ENCODE results near the gene FAM25G. TPM values are rescaled to one million over a fixed set of nuclear protein-coding genes. Genes with fewer than 3 reads are reported as not detected.

Gene FAM25G
- total RNA-seq, 1 experiment from 2014 or later, result not detected

DNA sequence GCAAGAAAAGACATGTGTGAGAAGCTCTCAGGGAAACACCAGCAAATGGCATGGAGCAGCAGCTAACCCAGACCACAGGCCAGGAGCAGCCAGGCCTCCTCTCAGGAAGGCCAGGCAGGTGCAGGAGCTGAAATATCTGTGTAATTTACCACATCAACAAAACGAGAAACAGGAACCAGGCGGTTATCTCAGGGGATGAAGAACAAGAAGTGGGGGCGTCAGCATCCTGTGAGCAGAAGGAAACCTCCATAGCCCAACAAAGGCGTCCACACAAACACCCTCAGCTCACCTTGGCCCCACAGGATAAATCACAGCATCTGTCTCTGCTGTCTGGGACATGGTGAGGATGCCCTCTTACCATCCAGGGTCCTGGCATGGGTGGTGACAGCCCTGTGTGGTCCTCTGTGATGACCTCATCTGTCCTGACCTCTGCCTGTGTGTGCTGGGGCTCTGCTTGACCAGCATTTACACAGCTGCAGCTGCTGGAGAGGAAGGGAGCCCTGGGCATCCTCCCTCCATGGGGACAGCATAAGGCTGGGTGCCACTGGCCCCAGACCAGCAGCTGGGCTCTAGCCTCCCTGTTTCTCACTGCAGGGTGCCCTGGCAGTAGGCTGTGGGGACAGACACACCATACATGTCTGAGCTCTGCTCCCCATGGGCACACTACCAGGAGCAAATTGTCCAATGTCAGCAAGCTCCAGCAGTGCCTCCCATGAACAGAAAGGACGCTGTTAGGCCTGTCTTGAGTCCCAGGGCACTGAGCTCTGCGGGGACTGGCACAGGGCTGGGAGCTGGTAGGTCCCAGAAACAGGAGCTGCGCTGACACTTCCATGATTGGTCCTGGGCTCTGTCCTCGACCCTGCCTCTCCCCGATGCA is 42.2 kb downstream of the FAM25G start:
- no peak for DNase-seq (ENCODE audit: low spot score)

DNA sequence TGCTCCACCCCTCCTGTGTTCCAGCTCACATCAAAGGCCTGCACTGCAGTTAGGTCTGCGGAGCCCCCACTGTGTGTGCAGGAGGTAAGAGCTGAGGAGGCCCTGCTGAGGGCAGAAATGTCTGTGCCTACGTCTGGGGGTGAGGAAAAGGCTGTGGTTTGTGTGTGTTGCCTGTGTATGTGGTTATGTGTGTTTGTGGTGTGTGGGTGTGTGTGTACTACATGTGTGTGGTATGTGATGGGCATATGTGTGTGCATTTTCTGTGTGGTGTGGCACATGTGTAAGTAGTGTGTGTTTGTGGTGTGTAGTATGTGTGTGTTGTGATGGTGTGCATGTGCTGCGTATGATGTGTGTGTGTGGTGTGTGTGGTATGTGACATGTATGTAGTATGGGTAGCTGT is 43.8 kb downstream of the FAM25G start:
- DNase-seq (ENCODE audit: low spot score), result no peak

DNA sequence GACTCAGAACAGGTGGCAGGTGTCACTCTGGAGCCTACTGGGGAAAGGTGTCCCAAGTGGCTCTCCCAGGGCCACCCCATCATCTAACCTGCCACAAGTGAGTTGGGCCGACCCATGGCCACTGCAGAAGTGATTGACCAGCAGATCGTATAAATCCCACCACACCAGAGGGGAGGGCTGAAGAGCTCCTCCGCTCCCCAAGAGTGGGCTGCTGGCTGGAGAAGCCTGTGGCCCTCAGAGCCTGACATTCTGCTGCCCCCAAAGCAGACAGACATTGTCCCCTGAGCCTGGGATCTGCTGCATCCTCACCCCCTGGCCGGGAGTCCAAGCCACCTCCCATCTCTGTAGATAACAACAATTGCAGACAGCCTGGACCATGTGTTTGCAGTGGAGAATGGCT is 44.3 kb downstream of the FAM25G start:
- no peak for DNase-seq (ENCODE audit: low spot score)

DNA sequence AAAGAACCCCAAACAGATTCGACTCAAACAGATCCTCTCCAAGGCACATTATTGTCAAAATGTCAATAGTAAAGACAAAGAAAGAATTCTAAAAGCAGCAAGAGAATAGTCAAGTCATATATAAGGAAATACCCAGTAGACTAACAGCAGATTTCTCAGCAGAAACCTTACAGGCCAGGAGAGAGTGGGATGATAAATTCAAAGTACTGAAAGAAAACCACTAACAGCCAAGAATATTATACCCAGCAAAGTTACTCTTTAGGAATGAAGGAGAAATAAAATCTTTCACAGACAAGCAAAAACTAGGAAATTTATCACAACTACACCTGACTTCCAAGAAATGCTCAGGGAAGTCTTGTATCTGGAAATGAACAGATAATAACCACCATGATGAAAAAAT is 45.8 kb downstream of the FAM25G start:
- DNase-seq (ENCODE audit: low spot score), result no peak

DNA sequence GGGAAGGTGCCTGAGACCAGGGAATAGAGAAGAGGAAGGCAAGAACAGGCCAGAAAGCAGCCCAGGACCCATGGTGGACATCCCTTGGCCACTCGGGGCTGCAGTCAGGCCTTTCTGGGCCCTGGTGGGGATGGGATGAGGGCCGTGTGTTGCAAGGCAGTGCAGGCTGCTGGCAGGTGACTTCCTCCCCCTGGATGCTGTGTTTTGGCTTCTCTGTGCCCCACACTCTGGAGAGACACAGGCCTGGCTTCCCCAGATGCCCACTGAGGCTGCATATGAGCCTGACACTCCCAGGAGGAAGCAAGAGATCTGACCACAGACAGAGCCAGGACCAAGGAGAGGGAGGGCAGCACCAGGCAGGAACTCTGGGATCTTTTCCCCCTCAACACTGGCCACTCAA is 47.5 kb downstream of the FAM25G start:
- no peak for DNase-seq (ENCODE audit: low spot score)

DNA sequence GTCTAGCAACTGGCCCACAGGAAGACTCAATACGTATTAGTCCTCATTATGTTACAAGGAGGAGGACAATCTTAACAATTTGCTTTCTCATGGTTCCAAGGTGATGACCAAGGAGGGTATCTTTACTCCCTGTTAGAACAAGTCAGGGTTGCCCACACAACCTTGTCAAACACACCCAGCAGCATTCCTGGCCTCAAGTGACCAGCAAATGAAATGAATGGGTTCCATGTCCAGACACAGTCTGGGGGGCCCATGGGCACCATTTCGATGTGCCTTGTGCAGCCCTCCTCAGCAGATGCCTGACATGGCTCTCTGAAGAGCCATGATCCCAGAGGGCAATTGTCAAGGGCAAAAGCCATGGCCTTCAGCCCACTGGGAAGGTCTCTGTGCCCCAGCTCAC is 48.4 kb downstream of the FAM25G start:
- no peak for DNase-seq (ENCODE audit: low spot score)

DNA sequence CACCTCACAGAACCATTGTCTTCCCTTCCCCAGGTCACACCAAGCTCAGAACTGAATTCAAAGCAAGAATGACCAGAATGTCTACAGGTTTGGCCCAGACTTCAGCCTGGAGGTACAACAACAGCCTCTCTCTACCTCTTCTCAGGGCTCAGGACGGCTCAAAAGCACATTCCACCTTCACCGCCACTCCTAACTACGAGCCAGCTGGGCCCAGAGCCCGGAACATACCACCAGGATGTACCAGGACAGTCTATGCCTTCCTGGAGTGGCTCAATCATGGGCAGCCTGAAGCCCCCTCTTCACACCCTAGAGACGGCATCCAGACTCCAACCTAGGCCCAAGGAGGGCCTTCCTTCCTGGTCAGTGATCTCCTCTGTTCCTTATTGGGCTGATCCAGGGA is 49.1 kb downstream of the FAM25G start:
- no peak for DNase-seq (ENCODE audit: low spot score)

DNA sequence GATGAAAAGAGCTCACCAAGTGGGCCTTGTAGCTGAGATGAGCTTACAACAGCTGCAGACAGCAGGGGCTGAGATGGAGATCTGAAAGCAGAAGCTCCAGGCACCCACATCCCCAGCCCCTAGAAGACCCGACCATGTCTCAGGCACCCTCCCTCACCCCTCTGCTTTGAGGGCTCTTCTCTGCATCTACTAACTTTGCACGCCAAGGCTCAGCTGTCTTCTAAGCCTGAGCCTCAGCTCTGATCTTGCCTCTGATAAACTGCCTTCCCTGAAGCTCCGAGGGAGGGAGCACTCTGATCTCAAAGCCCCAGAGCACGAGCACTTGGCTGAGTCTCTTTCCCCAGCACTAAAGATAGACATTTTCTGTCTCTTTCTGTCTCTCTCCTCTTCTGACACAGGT is 49.6 kb downstream of the FAM25G start:
- no peak for DNase-seq (ENCODE audit: low spot score)

DNA sequence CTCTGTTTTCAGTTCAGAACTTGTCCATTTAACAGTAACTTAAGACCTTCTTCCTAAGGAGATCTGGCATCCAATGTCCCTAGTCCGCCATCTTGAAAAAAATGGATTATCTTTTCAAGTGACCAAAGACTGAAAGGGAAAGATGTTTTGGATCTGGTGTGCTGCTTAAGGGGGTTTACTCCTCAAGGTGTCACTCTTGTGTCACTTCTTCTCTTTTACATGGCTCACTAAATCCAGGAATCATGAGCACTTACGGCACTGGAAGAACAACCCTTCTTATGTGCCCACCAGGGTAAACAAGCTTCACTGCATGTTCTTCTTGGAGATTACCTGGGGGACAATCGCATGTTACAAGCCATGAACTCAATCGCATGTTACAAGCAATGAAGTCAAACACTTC is 51.3 kb downstream of the FAM25G start:
- DNase-seq (ENCODE audit: low spot score), result no peak

DNA sequence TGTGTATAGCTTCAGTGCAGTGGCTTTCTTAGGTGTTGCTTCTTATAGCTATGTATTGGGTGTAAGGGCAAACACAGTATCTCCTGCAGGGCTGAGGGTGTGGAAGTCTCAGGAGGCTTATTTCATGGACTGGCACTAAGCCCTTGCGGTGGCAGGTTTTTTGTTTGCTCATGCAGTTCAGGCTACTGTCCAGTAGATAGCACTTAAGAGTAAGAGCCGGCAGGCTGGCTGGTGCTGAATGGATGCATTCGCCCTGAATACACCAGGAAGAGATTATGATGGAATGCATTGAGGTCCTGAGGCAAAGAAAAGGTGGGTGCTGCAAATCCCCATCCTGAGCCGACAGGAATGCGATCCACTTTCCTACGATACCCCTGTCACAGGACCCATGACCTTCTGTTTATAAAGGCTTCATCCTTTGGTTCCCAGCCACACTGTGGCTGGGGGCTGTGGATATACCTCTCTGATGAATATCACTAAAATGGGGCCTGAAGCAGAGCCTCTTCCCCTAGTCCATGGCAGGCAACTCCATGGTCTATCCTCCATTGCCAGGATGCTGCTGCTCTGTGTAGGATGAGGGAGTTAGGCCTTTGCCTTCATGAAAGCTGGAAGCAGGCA is 52.5 kb downstream of the FAM25G start:
- peak; percentile 69 for DNase-seq (ENCODE audit: low spot score)

Other genes with a start within 250 kb of the FAM25G start
- gene GDF10, start 191.5 kb downstream of the FAM25G start, total RNA-seq (2014; rRNA removed; shearing (Covaris generic)), result not detected in 2 replicates
- gene GDF2, start 169.2 kb downstream of the FAM25G start, total RNA-seq (2014; rRNA removed; shearing (Covaris generic)), result not detected in 2 replicates
- gene RBP3, start 143.3 kb downstream of the FAM25G start, total RNA-seq (2014; rRNA removed; shearing (Covaris generic)), result not detected in 2 replicates
- 2.6 and 3.6 TPM in 2 replicates for gene ZNF488, start 107.4 kb downstream of the FAM25G start, total RNA-seq (2014; rRNA removed; shearing (Covaris generic))
- gene ANXA8, start 7.6 kb downstream of the FAM25G start, total RNA-seq (2014; rRNA removed; shearing (Covaris generic)), result 45.4 and 54.3 TPM in 2 replicates
- gene AGAP9, start 31.9 kb upstream of the FAM25G start, total RNA-seq (2014; rRNA removed; shearing (Covaris generic)), result 4.5 and 4.6 TPM in 2 replicates

Data from A172 (cell line).